HG03565 (cell line): ENCODE data around the gene NUP133.
"Not testable (repeated sequence)": the region's sequence is repeated elsewhere in the genome, so short reads cannot be mapped to it uniquely, and the experiment has no call there.

Source experiments
- ATAC-seq: cut with Tn5 transposase; IDR thresholded peaks from one replicate; pipeline ENCODE4 v1.9.1; 2021; ENCODE audit warnings: mild to moderate bottlenecking, moderate library complexity; ENCODE audit not compliant: unreplicated experiment

Gene NUP133

DNA sequence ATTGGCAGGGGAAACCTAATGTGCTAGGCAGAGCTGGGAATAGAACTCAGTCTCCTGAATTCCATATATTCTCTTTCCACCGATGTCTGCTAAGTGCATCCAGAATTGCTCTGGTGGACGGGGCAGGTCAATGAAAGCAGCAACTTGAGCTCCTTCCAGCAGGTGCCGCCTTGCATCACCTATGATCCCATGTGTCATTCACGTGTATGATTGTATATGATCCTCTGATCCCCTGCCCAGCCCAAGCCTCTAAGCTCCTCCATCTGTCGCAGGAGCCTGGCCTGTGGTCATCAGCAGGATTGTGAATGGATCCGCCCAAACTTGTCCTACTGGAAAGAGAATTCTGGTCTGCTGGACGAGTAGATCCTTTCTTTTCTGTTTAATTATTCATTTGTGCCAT is 87.4 kb downstream of the NUP133 start:
- no peak for ATAC-seq

- no peak for ATAC-seq
These were observed 87.9 kb downstream of the NUP133 start for GRCh38 chr1:229420224-229420623.

DNA sequence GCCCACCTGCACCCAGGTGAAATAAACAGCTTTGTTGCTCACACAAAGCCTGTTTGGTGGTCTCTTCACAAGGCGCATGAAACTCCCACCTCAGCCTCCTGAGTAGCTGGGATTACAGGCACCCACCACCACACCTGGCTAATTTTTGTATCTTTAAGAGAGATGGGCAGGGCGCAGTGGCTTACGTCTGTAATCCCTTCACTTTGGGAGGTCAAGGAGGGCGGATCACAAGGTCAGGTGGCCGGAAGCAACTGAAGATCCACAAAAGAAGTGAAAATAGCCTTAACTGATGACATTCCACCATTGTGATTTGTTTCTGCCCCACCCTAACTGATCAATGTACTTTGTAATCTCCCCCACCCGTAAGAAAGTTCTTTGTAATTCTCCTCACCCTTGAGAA is 89.6 kb downstream of the NUP133 start:
- ATAC-seq, result not testable (repeated sequence)

- not testable (repeated sequence) for ATAC-seq
These were observed 95.3 kb downstream of the NUP133 start for GRCh38 chr1:229412810-229413209.

GRCh38 chr1:229412056-229412455 is 96.1 kb downstream of the NUP133 start:
- no peak for ATAC-seq

- no peak for ATAC-seq
These were observed 96.6 kb downstream of the NUP133 start for GRCh38 chr1:229411434-229412055.

DNA sequence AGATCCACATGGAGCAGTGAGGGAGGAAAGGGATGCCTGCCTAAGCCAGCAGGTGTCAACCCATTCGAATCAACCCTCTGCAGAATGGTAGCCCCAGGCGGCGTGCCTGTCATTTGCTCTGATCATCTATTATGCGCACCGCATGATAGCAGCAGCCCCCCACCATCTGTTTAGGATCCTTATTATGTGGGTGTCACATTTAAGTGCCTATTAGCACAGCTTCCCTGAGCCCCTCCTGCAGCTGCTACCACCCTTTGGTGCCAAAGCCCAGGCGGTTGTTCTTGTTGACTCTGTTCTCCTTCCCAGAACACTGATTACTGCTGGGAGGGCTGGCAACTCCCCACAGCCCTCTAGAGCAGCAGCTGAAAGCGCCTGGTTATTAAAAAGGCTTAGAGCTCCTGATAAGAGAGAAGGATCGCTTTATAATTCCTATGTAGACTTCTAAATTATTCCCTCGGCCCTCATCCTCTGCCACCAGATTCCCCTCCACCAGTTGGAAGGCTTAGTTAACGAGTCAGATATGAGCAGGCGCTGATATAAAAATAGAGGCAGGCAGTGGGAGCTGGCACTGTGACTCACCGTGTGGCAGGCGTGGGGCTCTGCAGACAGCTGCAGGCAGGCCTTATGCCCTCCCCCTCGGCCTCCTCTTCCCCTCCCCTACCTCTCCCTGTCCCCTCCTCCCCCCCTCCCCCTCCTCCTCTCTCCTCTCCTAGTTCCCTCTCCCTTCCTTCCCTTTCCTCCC is 97.3 kb downstream of the NUP133 start:
- no peak for ATAC-seq

DNA sequence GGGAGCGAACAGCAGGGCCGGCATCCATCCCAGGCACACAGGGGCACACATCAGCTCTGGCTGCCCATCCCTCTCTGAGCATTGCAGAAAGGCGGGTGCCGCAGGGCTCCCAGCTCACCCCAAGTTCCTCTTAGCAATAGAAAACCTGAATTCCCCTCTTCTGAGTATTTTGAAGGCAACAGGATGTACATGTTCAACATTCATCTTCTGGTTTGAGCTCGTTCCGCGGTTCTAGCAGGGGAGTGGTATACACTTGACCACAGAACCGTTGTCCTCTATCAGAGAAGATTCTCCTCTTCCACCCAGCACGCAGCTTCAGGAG is 97.8 kb downstream of the NUP133 start:
- ATAC-seq, result no peak

GRCh38 chr1:229409616-229410369 is 98.3 kb downstream of the NUP133 start:
- no peak for ATAC-seq

DNA sequence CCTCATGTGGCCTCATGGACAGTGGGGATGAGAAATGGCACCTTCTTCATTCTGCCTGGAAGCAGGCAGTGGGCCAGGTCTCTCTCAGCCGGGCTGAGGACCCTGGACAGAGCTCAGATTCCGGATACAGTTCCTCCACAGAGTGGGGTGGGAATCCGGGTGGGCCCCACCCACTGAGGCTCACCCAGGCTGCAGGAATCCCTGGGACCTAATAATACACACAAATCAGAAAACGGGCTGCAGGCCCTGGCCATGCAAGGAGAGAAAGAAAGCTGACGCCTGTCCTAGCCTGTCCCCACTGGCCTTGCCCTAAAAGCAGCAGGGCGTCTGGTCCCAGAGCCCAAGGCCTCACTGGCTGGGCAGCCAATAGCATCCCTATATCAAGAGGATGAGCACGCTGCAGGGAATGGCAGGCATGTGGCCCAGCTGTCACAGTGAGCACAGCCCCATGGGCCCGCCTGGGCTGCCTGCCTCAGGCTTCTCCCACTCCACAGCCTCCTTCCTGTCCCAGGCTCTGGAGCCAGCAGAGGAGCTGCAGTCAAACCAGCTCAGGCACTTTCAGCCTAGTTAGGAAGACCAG is 99.6 kb downstream of the NUP133 start:
- no peak for ATAC-seq

DNA sequence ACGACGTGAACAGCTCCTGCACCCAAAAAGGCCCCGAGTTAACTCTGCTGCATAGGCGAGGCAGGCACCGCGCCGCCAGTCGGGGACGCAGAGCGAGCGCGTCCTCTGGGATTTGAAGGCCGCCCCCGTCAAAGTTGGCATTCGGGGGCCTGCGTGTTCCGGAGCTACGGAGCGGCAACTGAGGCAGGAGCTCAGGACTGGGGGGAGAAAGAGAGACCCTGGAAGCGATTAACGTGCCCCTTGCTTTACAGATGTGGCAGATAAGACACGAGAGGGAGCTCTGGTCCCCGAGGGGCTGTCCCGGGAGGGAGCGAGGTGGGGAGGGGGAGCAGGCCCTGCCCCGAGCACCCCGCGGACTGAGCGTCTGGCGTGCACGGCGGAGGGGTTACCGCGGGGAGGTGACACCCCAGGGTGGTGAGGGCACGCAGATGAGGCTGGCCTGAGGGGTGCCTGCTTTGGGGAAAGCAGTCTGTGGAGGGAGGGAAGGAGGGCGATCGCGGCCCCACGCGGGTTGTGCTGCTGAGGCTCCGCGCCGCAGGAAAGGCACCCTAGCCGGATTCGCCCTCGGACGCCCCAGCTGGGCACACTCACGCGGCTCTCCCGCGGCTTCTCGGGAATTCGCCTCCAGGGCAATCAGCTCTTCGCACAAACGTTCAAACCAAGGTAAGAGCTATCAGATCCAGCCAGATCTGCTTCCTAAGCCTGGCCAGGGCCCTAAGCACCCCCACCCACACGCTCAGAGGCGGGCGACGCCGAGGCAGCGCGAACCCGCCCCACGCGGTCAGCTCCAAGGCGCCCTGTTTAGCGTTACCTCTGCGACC is 100.7 kb downstream of the NUP133 start:
- no peak for ATAC-seq

- no peak for ATAC-seq
These were observed 101.3 kb downstream of the NUP133 start for GRCh38 chr1:229406798-229407197.

DNA sequence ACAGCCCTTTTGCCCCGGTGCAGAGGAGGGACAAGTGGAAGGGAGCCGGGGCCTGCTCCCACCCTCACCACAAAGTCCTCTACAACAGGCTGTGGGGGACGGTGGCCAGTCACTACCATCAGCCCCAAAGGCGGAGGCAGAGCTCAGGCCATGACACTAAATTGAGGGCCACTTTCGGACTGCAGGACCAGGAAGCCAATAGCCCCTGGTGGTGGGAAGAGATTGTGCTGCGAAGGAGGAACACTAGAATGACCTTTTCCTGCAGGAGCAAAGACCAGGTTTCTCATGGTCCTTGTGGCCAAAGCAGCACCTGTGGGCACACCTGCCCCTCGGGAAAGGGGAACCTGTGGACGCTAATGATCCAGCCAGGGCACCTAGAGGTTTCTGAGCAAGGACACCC is 104.6 kb downstream of the NUP133 start:
- no peak for ATAC-seq

DNA sequence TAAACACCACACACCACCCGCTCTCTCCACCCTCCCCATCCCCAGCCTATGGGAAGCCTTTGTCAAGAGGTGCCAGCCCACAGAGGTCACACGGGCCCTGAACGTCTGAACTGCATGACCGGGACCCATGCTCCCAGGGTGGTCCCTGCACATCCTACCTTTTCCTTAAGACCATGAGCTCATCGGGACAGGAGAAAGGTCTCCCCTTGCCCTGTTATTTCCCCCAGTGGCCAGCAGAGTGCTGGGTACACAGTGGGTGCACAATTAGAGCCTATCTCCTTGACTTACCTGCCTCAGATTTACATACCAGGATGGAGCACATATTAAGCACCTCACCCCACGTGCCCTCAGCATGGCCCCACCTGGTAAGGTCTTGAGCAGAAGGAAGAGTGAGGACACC is 105.1 kb downstream of the NUP133 start:
- ATAC-seq, result no peak

GRCh38 chr1:229402329-229402728 is 105.8 kb downstream of the NUP133 start:
- not testable (repeated sequence) for ATAC-seq

DNA sequence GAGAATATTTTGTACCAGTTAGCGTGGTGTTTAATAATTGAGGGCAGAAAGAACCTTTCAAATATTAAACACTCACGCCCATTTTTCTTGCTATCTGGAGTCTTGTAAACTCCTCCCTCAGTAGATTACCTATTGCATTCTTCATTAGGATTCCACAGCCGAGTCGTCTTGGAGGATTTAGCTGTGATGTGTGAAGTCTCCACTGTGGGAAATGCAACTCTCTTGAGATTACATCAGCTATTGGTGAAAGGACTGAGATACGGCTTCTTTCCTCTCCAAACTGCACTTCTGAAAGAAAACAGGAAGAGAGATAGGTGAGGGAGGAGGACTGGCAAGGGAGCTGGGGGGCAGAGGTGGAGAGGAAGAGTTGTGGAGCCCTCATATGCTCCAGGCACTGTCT is 110.4 kb downstream of the NUP133 start:
- no peak for ATAC-seq

GRCh38 chr1:229396585-229397206 is 111.4 kb downstream of the NUP133 start:
- ATAC-seq, result no peak

- ATAC-seq, result not testable (repeated sequence)
These were observed 113.6 kb downstream of the NUP133 start for GRCh38 chr1:229394517-229394916.

- ATAC-seq, result no peak
These were observed 115.2 kb downstream of the NUP133 start for GRCh38 chr1:229392936-229393335.
